ENCODE results near the gene EHD1.

Gene EHD1

DNA sequence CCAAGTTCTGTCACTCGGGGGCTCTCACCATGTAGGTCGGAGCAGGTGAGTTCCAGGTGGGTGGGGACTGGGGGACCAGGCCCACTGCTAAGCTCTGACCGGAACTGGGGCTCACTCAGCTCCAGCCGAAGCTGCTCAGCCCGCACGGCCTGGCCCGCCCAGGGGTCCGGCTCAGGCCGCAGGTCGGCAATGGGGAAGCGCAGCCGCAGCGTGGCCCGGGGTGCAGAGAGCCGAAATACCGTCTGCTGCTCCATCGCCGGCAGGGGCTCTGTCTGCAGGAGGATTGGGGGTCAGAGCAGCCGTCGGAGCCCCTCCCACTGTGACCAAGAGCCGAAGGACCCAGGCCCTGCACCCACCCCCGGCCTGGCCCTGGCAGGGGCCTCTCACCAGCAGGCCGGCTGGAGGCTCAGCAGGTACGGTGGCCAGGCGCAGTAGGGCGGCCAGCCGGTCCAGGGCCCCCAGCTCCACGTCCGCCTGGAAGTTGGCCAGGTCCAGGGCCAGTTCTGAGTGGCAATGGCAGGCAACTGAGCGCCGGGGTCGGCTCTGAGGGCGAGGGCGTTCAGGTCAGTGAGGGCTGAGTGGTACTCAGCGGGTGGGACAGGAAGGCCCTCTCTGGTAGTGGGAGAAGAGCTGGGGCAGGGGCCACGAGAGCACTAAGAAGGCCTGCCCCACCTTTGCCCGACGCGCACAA is 31.4 kb upstream of the EHD1 start:
- DNase-seq (ENCODE audit: low read depth in 2 of 2): no peak

GRCh38 chr11:64908766-64909165 is 30.3 kb upstream of the EHD1 start:
- DNase-seq (ENCODE audit: low read depth in 2 of 2): no peak

- no peak for DNase-seq (ENCODE audit: low read depth in 2 of 2)
These were observed 27.9 kb upstream of the EHD1 start for GRCh38 chr11:64906314-64906635.

DNA sequence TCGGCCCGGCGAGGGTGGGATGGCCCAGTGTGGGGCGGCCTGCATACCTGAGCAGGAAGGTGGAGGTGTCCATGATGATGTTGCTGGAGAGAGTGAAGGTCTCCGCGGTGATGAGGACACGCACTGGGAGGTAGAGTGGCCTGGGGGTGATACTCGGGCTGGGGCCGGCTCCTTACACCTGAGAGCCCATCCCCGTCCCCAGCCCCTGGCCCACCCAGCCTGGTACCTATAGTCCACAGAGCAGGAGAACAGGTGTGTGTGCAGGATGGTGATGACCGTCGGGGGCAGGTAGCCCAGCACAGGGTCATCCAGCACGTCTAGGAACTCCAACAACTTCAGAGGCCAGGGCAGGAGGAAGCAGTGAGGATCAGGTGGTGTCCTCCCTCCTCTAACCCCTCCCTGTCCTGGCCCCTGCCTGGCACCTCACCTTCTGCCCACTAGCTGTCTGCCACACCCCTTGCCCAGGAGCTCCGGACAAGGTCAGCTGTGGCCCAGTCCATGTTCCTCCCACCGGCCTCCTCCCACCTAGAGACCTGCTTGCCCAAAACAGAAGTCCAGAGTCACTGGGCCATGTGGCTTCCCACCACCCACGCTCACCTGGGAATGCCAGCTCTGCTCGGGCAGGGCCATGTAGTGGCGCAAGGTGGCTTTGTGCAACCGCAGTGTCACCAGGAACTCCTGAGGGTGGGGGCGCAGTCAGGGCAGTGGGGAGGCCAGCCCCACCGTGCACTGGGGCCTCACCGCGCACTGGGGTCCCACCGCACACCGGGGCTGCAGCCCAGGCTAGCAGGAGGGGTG is 27.3 kb upstream of the EHD1 start:
- no peak for DNase-seq (ENCODE audit: low read depth in 2 of 2)

DNA sequence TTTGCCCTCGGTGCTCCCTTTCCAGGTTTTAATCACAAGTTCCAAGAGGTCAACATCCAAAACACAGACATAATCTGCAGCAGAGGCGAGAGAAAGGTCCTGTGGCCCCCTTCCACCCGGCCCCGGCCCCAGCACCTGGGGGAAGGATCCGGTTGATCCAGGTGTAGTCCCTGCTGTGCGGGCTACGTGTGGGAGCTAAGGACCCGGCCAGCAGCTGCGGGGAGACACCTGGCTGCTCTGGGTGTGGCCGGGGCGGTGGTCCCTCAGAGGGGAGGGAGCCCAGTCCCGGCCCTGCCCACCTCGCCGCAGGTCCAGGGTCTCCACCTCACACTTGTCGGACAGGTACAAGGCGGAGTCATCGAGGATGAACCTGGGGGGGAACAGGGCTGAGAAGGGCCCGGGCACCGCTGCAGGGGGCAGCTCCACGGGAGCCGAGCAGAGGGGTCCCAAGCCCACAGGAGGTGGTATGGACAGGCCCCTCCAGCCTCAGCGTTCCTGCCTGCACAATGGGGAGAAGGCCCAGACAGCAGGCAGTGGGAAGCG is 24.9 kb upstream of the EHD1 start:
- DNase-seq (ENCODE audit: low read depth in 2 of 2): no peak

DNA sequence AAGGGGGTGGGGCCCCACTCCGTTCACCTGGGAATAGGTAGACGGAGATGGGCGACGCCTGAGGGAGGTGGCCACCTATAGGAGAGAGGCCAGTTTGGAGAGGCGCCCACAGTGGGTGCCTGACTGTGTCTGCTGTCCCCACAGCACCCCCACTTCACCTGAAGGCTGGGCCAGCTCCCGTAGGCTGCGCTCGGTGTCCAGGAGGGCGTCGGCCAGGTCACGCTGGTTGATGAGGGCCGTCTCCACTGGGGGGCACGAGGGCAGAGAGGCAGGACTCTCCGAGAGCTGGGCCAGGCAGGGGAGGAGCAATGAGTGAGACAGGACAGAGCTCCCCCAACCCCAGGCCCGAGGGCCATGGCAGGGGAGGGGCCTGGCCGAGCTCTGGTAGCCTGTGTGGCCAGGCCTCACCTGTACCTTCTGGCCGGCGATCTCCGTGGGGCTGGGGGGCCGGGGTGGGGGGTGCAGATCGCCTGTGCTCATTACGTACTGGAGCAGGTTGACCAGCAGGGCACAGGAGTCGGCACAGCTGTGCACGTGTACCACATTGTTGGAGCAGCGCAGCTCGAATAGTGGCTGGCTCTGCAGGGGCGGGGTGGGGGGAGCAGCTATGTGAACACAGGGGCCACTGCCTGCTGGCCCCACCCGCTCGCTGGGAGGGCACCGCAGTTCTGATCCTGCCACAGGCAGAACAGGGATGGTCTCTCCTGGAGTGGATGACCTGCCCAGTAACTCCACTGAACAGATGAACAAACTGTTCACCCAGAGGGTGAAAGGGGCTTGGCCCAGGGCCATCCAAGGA is 23.9 kb upstream of the EHD1 start:
- DNase-seq (ENCODE audit: low read depth in 2 of 2): no peak

DNA sequence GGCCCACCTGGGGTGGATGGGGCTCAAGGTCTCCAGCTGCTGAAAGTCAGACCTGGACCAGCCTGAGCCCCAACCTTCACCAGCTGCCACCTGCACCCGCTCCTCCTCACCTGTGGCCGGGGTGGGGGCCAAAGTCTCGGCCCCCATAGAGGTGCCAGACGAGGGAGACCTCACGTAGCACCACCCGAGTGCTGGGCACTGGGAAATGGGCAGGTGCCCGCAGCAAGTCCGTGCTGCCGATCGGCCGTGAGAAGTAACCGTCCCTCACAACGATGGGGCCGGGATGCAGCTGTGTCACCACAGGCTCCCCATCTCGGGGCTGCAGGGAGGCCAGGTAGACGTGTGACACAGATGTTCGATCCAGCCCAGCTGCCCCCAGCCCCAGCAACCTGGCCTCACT is 22.4 kb upstream of the EHD1 start:
- no peak for DNase-seq (ENCODE audit: low read depth in 2 of 2)

DNA sequence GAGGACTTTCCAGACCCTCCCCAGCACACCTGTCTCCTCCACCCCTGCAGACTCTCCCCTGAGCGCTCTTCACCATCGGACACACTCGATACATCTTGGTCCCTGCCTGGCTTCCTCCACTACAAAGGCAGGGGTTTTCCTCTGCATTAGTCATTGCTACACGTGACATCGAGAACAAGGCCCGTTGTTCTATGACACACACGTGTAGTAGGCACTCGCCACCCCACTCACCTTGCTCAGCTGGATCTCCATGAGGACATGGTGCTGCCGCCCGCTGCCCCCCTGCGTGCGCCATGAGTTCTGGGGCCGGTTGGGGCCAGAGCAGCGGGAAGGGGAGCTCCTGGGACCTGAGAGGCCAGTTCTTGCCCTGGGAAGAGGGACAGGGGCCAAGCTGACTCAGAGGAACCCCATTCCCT is 21.9 kb upstream of the EHD1 start:
- DNase-seq (ENCODE audit: low read depth in 2 of 2): peak; percentile 34 to 50

- DNase-seq (ENCODE audit: low read depth in 2 of 2): no peak
These were observed 20.1 kb upstream of the EHD1 start for GRCh38 chr11:64898541-64898940.

- DNase-seq (ENCODE audit: low read depth in 2 of 2): no peak
These were observed 19.6 kb upstream of the EHD1 start for GRCh38 chr11:64898076-64898445.

GRCh38 chr11:64897381-64898075 is 19.1 kb upstream of the EHD1 start:
- DNase-seq (ENCODE audit: low read depth in 2 of 2): no peak

DNA sequence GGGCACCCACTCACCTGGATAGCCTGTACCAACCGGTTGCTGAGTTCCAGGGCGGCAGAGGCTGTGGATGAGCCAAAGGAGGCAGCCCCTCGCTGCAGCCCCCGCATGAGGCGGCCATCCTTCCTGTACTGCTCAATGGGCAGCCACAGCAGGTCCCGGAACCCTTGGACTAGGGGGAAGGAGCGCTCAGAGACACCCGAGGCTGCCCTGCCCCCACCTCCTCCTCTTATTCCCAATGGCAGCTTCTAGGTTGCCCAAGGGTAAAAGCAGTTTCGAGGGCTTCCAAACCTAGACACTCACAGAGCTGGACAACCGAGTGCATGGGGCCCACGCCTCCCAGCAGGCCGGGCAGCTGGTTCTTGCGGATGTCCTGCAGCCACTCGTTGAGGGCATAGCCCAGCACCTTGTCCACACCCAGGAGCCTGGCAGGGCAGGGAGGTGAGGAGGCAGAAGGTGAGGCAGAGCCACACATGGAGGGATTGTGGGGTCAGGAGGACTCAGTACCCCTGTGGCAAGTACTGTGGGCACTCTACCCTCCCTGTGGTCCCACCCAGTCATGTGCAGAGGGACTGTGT is 18.1 kb upstream of the EHD1 start:
- DNase-seq (ENCODE audit: low read depth in 2 of 2): no peak

- no peak for DNase-seq (ENCODE audit: low read depth in 2 of 2)
These were observed 16.5 kb upstream of the EHD1 start for GRCh38 chr11:64894812-64895452.

DNA sequence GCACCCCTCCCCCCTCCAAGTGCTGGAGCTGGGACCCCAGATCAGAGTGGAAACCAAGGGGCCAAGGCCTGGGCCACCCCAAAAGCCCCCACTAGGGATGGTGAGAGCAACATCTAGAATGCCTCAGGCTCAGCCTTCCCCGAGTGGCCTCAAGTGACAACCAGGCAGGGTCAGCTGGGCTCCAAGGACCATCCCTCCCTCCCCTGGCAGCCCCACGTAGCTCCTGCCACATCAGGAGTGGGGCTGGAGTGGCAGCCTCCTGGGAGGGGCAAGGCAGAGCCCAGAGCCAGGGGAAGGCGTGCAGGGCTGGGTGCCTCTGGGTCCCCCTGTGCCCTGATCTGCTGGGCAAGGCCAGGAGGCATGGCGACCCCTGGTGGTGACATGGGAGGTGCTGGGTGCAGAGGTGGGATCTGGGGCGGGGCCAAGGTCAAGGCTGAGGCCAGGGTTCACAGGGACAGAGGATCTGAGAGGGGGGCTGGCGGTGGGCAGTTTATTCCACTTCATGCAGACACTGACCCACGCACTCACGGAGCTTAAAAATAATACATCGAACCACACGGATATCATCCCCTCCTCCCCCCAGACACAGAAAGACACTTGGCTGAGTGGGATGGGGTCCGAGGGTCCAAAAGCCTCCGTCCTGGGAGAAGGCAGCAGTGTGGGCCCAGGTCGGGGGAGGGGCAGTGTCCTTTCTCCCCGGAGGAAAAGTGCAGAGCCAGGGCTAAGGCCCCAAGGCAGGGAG is 15.8 kb upstream of the EHD1 start:
- DNase-seq (ENCODE audit: low read depth in 2 of 2): peak; percentile 92 to 96

- DNase-seq (ENCODE audit: low read depth in 2 of 2): no peak
These were observed 15.0 kb upstream of the EHD1 start for GRCh38 chr11:64893194-64894069.

DNA sequence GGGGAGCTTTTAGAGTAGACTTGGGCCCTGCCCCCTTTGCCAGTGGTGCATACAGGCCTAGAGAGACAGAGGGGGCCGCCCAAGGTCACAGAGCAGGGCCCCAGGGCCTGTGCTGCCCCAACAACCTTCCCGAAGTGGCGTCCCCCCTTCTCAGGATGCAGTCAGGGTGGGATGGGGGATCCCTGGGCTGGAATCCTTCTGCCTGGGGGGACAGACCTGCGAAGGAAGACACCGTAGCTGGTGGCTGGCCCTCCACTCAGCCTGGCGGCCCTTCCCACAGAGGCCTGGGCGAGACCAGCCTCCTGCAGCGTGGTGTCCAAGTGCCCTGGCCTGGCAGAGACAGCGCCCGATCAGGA is 14.4 kb upstream of the EHD1 start:
- DNase-seq (ENCODE audit: low read depth in 2 of 2): no peak

DNA sequence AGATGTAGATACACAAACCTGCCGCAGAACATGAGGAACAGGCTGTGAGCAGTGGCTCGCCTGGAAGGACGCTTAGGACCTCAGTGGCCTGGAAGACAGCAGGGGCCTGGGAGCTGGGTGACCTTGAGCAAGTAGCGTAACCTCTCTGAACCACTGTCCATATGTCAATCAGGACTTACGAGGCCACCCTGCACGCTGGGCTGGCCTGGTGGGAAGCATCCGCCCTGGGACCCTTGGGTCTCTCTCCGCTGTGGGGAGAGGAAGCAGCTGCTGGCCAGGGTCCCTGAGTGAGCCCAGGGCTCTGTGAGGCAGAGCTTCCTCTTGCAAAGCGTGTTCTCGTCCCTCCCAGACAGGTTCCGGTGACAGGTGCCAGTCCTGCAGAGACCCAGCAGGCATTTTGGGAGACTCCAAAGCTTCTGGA is 14.0 kb upstream of the EHD1 start:
- DNase-seq (ENCODE audit: low read depth in 2 of 2): no peak

- DNase-seq (ENCODE audit: low read depth in 2 of 2): no peak
These were observed 13.5 kb upstream of the EHD1 start for GRCh38 chr11:64891880-64892279.

GRCh38 chr11:64891215-64891848 is 12.9 kb upstream of the EHD1 start:
- DNase-seq (ENCODE audit: low read depth in 2 of 2): no peak
